GM18951 (cell line): ENCODE measurements around the gene GFPT2.

Experiments used
- POLR2A ChIP-seq: IDR thresholded peaks from 4 replicates; pipeline ENCODE4 v1.6.1; 2011; ENCODE audit warnings: mild to moderate bottlenecking; ENCODE audit not compliant: insufficient read length, insufficient read depth; ENCODE audit errors: extremely low read depth
- in situ Hi-C: fragments of 300-500 bp; cut with MboI; formaldehyde crosslinking; loops from one replicate; pipeline ENCODE4 v1.12.0; 2022; ENCODE audit warnings: low sequenced_read_pairs, mixed read lengths, inconsistent platforms; ENCODE audit not compliant: unreplicated experiment

GFPT2 gene

GRCh38 chr5:180251141-180251540 lies 102.0 kb downstream of the GFPT2 start:
- in situ Hi-C loops = no loop called here
- TF ChIP-seq POLR2A = no peak
